LHCN-M2 (cell line): Measurements from ENCODE around the gene ARHGAP10. TPM values are rescaled to one million over a fixed set of nuclear protein-coding genes. Genes with fewer than 3 reads are reported as not detected.

Source experiments
- DNase-seq: peaks from one replicate; pipeline ENCODE4 v3.0.0-alpha.2; 2012; ENCODE audit warnings: low read depth
- total RNA-seq: library from RNA; depleted of rRNA; stranded (reverse); fragments of >200 nt; gene quantifications from 2 replicates; pipeline ENCODE4 v1.2.3, GENCODE V29; 2014

ARHGAP10 gene
- total RNA-seq, 1 experiment from 2014 or later: 28.9 TPM

DNA sequence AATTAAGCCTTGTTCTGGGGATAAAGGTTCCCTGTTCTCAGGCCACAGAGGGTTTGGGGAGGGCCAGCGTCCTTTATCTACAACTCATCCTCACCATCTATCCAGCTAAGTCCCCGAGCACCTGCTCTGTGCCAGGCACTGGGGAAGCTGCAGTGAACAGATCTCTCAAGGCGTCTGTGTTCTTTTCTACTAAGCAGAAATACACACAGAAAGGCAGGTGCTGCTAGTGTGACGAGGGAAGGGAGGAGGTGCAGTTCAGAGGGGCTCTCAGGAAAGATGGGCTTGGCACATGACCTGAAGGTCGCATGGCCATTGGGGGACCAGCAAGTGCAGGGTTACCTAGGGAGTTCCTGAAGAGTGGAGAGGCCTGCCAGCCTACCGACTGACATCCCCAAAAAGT is 358.1 kb downstream of the ARHGAP10 start:
- no peak for DNase-seq

- no peak for DNase-seq
Measured at GRCh38 chr4:148090503-148091476, 358.9 kb downstream of the ARHGAP10 start.

DNA sequence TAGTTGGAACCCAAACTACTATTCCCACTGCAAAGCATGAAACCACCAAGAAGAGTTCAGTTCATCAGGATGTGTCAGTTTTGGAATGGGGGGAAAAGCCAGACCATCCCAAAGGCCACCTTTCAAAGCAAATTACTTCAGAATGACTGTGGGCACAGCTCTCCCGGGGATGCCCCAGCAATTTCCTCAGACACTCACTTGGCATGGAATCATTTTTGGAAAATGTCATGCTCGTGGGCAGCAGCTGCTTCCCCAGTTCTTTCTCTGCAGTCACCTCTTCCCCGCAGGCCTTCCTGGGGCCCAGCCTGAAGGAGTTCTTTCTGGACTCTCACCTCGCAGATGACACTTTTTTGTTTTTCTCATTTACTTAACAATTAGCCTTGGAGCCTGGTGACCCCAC is 360.0 kb downstream of the ARHGAP10 start:
- DNase-seq: peak; percentile 32

GRCh38 chr4:148092316-148093014 is 360.6 kb downstream of the ARHGAP10 start:
- peak; percentile 33 for DNase-seq

GRCh38 chr4:148093065-148093464 is 361.2 kb downstream of the ARHGAP10 start:
- no peak for DNase-seq

- DNase-seq: no peak
Measured at GRCh38 chr4:148094149-148094548, 362.3 kb downstream of the ARHGAP10 start.

- no peak for DNase-seq
Measured at GRCh38 chr4:148095346-148095923, 363.5 kb downstream of the ARHGAP10 start.

DNA sequence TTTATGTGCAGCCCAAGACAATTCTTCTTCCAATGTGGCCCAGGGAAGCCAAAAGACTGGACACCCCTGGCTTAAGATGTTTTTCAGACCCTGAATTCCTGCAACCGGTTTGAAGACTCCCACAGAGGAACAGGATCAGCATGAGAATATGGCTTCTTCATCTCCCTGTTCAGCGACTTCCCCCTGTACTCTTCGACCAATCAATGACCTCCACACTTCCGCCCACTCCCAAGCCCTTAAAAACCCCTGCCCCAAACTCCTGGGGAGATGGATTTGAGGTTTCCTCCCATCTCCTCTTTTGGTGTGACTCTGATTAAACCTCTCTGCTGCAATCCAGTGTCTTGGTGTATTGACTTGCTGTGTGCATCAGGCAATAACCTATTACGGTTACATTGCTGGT is 365.9 kb downstream of the ARHGAP10 start:
- DNase-seq: no peak

- DNase-seq: no peak
Measured at GRCh38 chr4:148101235-148101634, 369.3 kb downstream of the ARHGAP10 start.

DNA sequence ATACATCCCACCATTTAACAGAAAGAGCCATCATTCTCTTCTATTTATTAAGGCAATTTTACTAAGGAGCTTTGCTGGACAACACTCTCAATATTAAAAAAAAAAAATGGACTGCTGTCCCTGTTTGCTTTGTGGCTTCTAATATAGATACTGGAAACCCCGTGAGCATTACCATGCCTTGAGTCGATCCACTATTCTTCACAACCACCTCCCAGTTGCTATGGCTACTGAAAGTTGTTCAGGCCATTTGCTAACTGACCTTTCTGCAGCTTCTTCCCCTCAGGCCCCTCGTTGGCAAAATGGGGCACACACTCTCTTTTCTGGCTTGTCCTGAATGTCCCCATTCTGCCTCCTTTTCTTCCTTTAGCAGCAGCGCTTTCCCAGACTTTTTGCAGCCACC is 369.9 kb downstream of the ARHGAP10 start:
- no peak for DNase-seq

GRCh38 chr4:148103597-148104355 is 371.9 kb downstream of the ARHGAP10 start:
- DNase-seq: no peak

- DNase-seq: peak; percentile 77
Measured at GRCh38 chr4:148108766-148109165, 376.9 kb downstream of the ARHGAP10 start.

DNA sequence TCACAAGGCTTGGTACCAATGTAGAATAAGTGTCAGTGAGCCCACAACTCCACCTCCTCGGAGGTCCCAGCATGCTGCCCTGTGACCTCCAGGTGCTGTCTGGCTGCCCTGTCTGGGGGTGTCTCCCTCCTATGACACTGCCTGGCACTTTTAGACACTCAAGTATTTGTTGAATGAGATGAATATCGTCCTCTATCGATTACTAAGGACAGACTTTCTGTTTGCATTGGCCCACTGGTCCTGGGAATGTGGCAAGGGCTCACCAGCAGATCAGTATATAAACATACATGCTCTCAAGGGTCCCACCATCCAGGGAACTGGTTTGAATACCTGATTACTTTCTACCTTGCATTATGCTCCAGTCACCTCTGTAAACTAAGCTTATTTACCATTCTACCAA is 377.3 kb downstream of the ARHGAP10 start:
- DNase-seq: no peak

DNA sequence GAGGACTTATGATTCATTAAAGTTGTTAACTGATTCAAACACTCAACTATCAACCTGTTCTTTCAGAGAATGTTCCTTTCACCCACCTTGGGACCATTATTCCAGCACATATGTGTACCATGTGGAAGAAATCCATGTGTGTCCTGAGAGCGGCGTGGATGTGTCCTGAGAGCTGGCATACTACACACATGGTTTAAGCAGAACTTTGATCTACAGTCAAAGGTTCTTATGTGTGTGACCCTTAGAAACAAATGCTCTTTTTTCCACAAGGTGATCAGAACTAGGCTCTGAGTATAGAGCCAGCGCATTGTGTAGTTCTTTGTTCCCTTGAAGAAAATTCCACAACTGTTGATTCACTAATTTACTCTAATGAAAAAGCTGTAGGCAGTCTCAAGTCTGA is 378.3 kb downstream of the ARHGAP10 start:
- no peak for DNase-seq

DNA sequence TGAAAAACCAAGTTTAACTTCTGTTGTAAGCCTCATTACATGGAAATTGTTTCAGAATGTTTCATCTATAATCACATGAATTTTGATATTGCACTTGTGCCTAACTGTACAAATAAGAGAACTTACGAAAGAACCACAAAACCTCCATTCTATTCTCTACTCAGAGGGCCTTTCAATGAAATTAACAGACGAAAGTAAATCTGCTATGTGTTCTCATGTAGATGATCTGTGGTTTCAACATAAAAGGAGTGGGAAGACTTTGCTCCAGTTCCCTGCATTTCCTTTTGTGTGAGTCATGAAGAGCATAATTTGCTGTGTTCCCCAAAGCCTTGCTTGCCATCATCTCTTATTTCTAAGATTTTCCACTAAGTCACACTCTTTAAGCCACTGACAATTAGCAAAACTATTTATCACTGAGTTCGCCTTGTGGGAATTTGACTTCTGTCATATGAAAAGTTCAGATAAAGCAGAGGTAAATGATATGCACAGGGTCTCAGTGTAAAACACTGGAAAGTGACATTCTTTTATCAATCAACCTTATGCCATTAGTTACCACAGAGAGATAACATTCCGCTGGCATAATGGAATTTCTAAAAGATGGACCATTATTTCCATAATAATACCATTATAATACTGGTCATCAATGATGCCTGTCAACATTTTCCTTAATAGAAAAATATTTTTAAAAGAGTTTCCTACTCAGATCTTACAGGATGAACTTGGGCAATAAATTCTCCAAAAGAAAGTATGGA is 380.5 kb downstream of the ARHGAP10 start:
- peak; percentile 87 for DNase-seq

GRCh38 chr4:148114436-148114835 is 382.5 kb downstream of the ARHGAP10 start:
- peak; percentile 49 for DNase-seq

DNA sequence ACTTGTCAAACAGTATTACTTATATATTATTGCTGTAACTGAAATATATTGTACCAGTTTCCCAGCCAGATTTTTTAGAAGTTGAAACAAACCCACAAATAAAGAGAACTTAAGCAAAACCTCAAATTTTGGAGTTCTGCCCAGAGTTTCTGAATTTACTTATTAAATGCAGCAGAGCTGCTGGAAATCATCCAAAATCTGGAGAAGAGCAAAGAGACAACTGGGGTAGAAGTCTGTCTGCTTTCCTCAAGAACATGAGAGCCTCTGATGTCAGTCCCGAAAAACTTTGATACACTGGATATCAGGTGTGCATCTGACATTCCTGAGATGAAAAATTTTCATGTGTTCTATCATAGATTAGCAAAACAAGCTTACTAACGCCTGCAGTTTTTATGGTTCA is 384.4 kb downstream of the ARHGAP10 start:
- DNase-seq: peak; percentile 88

DNA sequence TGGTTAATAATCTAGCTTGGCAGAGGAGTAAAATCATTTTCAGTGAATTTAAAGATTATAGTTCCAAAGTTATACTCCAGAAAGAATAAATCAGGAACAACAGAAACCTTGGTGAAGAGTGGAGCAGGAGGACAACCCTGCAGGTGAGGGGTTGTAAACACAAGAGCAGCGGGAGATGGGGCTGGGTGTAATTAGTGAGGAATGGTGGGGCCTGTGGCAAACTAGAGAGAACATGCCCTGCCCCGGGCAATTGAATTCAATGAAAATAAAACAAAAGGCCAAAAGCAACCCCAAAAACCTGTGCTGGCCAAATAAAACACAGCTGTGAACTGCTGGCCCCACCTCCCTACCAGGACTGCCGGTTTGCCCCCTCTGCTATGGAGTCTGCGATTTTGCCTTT is 385.1 kb downstream of the ARHGAP10 start:
- no peak for DNase-seq

GRCh38 chr4:148118179-148118578 is 386.3 kb downstream of the ARHGAP10 start:
- DNase-seq: no peak

DNA sequence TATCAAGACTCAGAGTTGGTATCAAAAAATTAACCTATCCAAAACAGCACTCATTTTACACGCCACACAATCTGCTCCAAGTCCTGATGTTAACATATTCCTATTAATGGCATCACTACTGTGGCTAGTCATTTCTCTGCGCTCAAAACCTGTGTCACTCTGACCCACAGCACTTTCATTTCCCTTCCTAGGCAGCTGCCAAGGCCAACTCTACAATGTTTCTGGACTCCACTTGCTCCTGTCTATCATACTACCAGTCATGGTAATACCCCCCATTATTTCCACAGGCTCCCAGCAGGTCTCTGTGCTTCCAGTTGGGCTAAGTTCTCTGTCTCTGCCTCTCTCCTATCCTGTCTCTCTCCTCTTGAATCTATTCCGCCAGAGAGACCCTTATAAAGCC is 386.7 kb downstream of the ARHGAP10 start:
- DNase-seq: peak; percentile 78

- DNase-seq: no peak
Measured at GRCh38 chr4:148120216-148120615, 388.3 kb downstream of the ARHGAP10 start.
